Keratinocyte (primary cell): ENCODE results near the gene NCK1. TPM values are rescaled to one million over a fixed set of nuclear protein-coding genes. Genes with fewer than 3 reads are reported as not detected.

Source experiments
- DNase-seq: peaks from one replicate; pipeline ENCODE4 v3.0.0-alpha.2; 2011; ENCODE audit warnings: low read depth, missing footprints, low spot score
- FAIRE-seq: peaks from 2 replicates; lab custom pipeline; 2011; peaks lifted over from hg19 to GRCh38; lab: Jason Lieb, UNC
- H2AFZ ChIP-seq: 2 replicates; pipeline ENCODE4 v1.6.0; 2012; ENCODE audit warnings: low read length, control low read depth, inconsistent platforms; ENCODE audit not compliant: control insufficient read depth
- H3K27ac ChIP-seq: 2 replicates; pipeline ENCODE4 v1.5.1; 2011; ENCODE audit warnings: low read length; ENCODE audit not compliant: control insufficient read depth, insufficient read depth
- H3K27me3 ChIP-seq: 3 replicates; pipeline ENCODE4 v1.6.0; 2011; ENCODE audit warnings: low read length; ENCODE audit not compliant: control insufficient read depth, insufficient read depth; ENCODE audit errors: extremely low read depth
- H3K36me3 ChIP-seq, 2 experiments: 2 replicates in 1 of 2; 3 replicates in 1 of 2; pipeline ENCODE4 v1.5.1; 2011; ENCODE audit warnings: low read length in 2 of 2, mild to moderate bottlenecking in 1 of 2; ENCODE audit not compliant: control insufficient read depth in 2 of 2, insufficient read depth in 2 of 2; ENCODE audit errors: extremely low read depth in 1 of 2
- H3K4me1 ChIP-seq: 3 replicates; pipeline ENCODE4 v1.5.1; 2011; ENCODE audit warnings: low read length; ENCODE audit not compliant: control insufficient read depth, insufficient read depth; ENCODE audit errors: extremely low read depth
- H3K4me2 ChIP-seq: 3 replicates; pipeline ENCODE4 v1.6.0; 2011; ENCODE audit warnings: low read depth, low read length; ENCODE audit not compliant: control insufficient read depth, insufficient read depth; ENCODE audit errors: extremely low read depth
- H3K4me3 ChIP-seq, 3 experiments: fragments of 200-600 bp in 1 of 3; sonication (generic) in 1 of 3; 2 replicates in 2 of 3; 3 replicates in 1 of 3; pipeline ENCODE4 v1.5.1; 2011 to 2016; ENCODE audit warnings: low read length in 3 of 3, mild to moderate bottlenecking in 3 of 3, control low read depth in 2 of 3, inconsistent platforms in 1 of 3, low read depth in 1 of 3, mixed read lengths in 1 of 3, mixed run types in 1 of 3, moderate library complexity in 1 of 3; ENCODE audit not compliant: control insufficient read depth in 2 of 3, insufficient read depth in 2 of 3; ENCODE audit errors: extremely low read depth in 1 of 3
- H3K79me2 ChIP-seq: 2 replicates; pipeline ENCODE4 v1.6.0; 2012; ENCODE audit warnings: low read length; ENCODE audit not compliant: control insufficient read depth, insufficient read depth
- H3K9ac ChIP-seq: 3 replicates; pipeline ENCODE4 v1.6.0; 2011; ENCODE audit warnings: low read length; ENCODE audit not compliant: control insufficient read depth, insufficient read depth; ENCODE audit errors: extremely low read depth
- H3K9me1 ChIP-seq: 3 replicates; pipeline ENCODE4 v1.6.0; 2011; ENCODE audit warnings: low read length; ENCODE audit not compliant: control insufficient read depth, insufficient read depth; ENCODE audit errors: extremely low read depth
- H3K9me3 ChIP-seq: 2 replicates; pipeline ENCODE4 v1.5.1; 2012; ENCODE audit warnings: low read depth, low read length; ENCODE audit not compliant: control insufficient read depth
- H4K20me1 ChIP-seq: 3 replicates; pipeline ENCODE4 v1.6.0; 2011; ENCODE audit warnings: low read length; ENCODE audit not compliant: control insufficient read depth, insufficient read depth; ENCODE audit errors: extremely low read depth
- CTCF ChIP-seq, 3 experiments: IDR thresholded peaks in 1 of 3; conservative IDR thresholded peaks in 1 of 3; optimal IDR thresholded peaks in 1 of 3; 2 replicates in 2 of 3; 3 replicates in 1 of 3; pipeline versions ENCODE3 to v1.5.1; 2011; ENCODE audit warnings: low read length in 3 of 3, mild to moderate bottlenecking in 3 of 3, moderate library complexity in 2 of 3, control low read depth in 1 of 3, inconsistent platforms in 1 of 3; ENCODE audit not compliant: insufficient read depth in 2 of 3; ENCODE audit errors: extremely low read depth in 1 of 3
- EZH2 ChIP-seq: IDR thresholded peaks from one replicate; pipeline ENCODE4 v1.6.1; 2012; ENCODE audit warnings: inconsistent platforms, mild to moderate bottlenecking, low read length, moderate library complexity
- dilution Hi-C: fragments of 300-500 bp; cut with MboI; formaldehyde crosslinking; loops from one replicate; pipeline ENCODE4 v1.7.0; 2020; ENCODE audit warnings: low sequenced_read_pairs; ENCODE audit not compliant: extremely low pct_ligation_motif_present
- polyA plus RNA-seq, 5 experiments: library from polyadenylated mRNA; depleted of rRNA in 3 of 5; stranded (reverse) in 3 of 5; stranded (forward) in 1 of 5; unstranded in 1 of 5; fragments of >200 nt; gene quantifications; 1 replicate in 1 of 5; 2 replicates in 3 of 5; 3 replicates in 1 of 5; pipeline versions ENCODE4 v1.2.1 to v1.2.3, GENCODE V29; 2011 to 2012; ENCODE audit warnings: missing spikeins in 2 of 5, low read depth in 1 of 5, low replicate concordance in 1 of 5

Gene NCK1
- polyA plus RNA-seq, 1 donor (not counting 4 experiments of a cell fraction or from before 2014, with no cell fraction given): 57.9 TPM

GRCh38 chr3:136949146-136949545, 87.1 kb downstream of the NCK1 start:
- Histone ChIP-seq H3K4me3 (no peak overlapping the region), H3K9ac (no peak overlapping the region), H2AFZ (no peak overlapping the region), H4K20me1 (no peaks in the 10 kb centered on the region), H3K36me3 (peaks cover 0 to 7% of the 10 kb centered on the region in 2 experiments), H3K27me3 (no peaks in the 10 kb centered on the region), H3K9me3 (no peaks in the 10 kb centered on the region), H3K27ac (no peak overlapping the region), H3K4me2 (no peak overlapping the region), H3K4me1 (peaks cover 19% of the 10 kb centered on the region), H3K9me1 (no peaks in the 10 kb centered on the region), H3K79me2 (peaks cover 4% of the 10 kb centered on the region)
- FAIRE-seq (no peak), DNase-seq (no peak)
- TF ChIP-seq CTCF (optimal IDR thresholded peaks at IDR 0.05 in 1 of 3, IDR thresholded peaks at IDR 0.05 in 1 of 3, conservative IDR thresholded peaks at IDR 0.05 in 1 of 3; ENCODE audit: extremely low read depth in 1 of 3, insufficient read depth in 2 of 3, low read length in 3 of 3): no peak
- no peak for TF ChIP-seq EZH2
- dilution Hi-C loops: no loop called here

- no peak overlapping the region for H2AFZ ChIP-seq
- FAIRE-seq: no peak
- H3K79me2 ChIP-seq: peaks cover 2% of the 10 kb centered on the region
- peaks cover 22% of the 10 kb centered on the region for H3K4me1 ChIP-seq
- H3K36me3 ChIP-seq: peaks cover 0 to 7% of the 10 kb centered on the region in 2 experiments
- H3K27ac ChIP-seq: no peak overlapping the region
- no peak for TF ChIP-seq EZH2
- peak in 1 of 3 experiments; percentile 10 for TF ChIP-seq CTCF (optimal IDR thresholded peaks at IDR 0.05 in 1 of 3, IDR thresholded peaks at IDR 0.05 in 1 of 3, conservative IDR thresholded peaks at IDR 0.05 in 1 of 3; ENCODE audit: extremely low read depth in 1 of 3, insufficient read depth in 2 of 3, low read length in 3 of 3)
- no peak overlapping the region for H3K4me3 ChIP-seq
- H4K20me1 ChIP-seq: no peaks in the 10 kb centered on the region
- dilution Hi-C loops: no loop called here
- H3K4me2 ChIP-seq: no peak overlapping the region
- H3K9me3 ChIP-seq: no peaks in the 10 kb centered on the region
- H3K27me3 ChIP-seq: no peaks in the 10 kb centered on the region
- H3K9ac ChIP-seq: no peak overlapping the region
- no peaks in the 10 kb centered on the region for H3K9me1 ChIP-seq
- DNase-seq: no peak
Measured at GRCh38 chr3:136949708-136950107, 87.7 kb downstream of the NCK1 start.
